Spleen (tissue), 7 donors: ENCODE measurements around the gene CDH13.

Experiments
- CTCF ChIP-seq, 11 experiments: fragments of 200-600 bp in 7 of 11; fragments of 450-650 bp in 4 of 11; sonication (generic) in 4 of 11; IDR thresholded peaks in 8 of 11; conservative IDR thresholded peaks in 3 of 11; 1 replicate in 7 of 11; 2 replicates in 4 of 11; pipeline versions ENCODE4 v1.4.0 to v1.8.0; 2016 to 2021; ENCODE audit warnings: antibody characterized with exemption in 11 of 11, inconsistent platforms in 4 of 11, mild to moderate bottlenecking in 1 of 11
- POLR2A ChIP-seq, 3 donors: fragments of 450-650 bp; IDR thresholded peaks; one replicate each; pipeline ENCODE4 v1.5.1; 2017; ENCODE audit warnings: antibody characterized with exemption in 3 of 3, mild to moderate bottlenecking in 1 of 3
- POLR2AphosphoS5 ChIP-seq, 3 donors: sonication (generic); formaldehyde crosslinking; IDR thresholded peaks; one replicate each; pipeline ENCODE4 v1.5.1; 2017; ENCODE audit warnings: antibody characterized with exemption in 3 of 3
- donor health status: DM: no; HTN: no; CAD: no; lungs with moderate emphysema.
- donor health status: DM: no; HTN: no; CAD: no.
- donor health status: DM: no; HTN: no; CAD: no.

GRCh38 chr16:83355570-83356218 lies 728.9 kb downstream of the CDH13 start:
- no peak for TF ChIP-seq POLR2A (IDR thresholded peaks at IDR 0.05)
- no peak for TF ChIP-seq CTCF (IDR thresholded peaks at IDR 0.05 in 8 of 11, conservative IDR thresholded peaks at IDR 0.05 in 3 of 11)
- TF ChIP-seq POLR2AphosphoS5 (IDR thresholded peaks at IDR 0.05) = no peak
